ENCODE measurements around the gene AMIGO3. TPM values are rescaled to one million over a fixed set of nuclear protein-coding genes. Genes with fewer than 3 reads are reported as not detected.

Gene AMIGO3
- total RNA-seq, 1 donor from 2014 or later: not detected

- Histone ChIP-seq H4K20me1 (ENCODE audit: low read depth) (peaks cover 21% of the 10 kb centered on the region), H3K79me2 (ENCODE audit: low read depth) (peaks cover 24% of the 10 kb centered on the region), H3K4me1 (peaks cover 8% of the 10 kb centered on the region), H3K4me2 (no peak overlapping the region), H3K4me3 (no peak overlapping the region), H3K27ac (no peak overlapping the region), H3K9me3 (ENCODE audit: low read depth) (no peaks in the 10 kb centered on the region), H3K9ac (no peak overlapping the region), H3K27me3 (no peaks in the 10 kb centered on the region), H3K36me3 (no peaks in the 10 kb centered on the region), H2AFZ (replicated peaks) (no peak overlapping the region), H3F3A (ENCODE audit: low read depth) (peaks cover 17% of the 10 kb centered on the region)
- Mint-ChIP-seq H3K27ac (no peak overlapping the region), H3K36me3 (peaks cover 8% of the 10 kb centered on the region), H3K27me3 (ENCODE audit: insufficient read depth, low read depth) (peaks cover 4% of the 10 kb centered on the region), H3K4me1 (peaks cover 19% of the 10 kb centered on the region), H3K4me3 (peak overlapping the region; percentile 95), H3K9me3 (no peaks in the 10 kb centered on the region)
- no peak for DNase-seq (ENCODE audit: low spot score)
- TF ChIP-seq EZH2phosphoT487 (IDR thresholded peaks at IDR 0.05) (no peak), CTCF (IDR thresholded peaks at IDR 0.05) (no peak), EZH2 (IDR thresholded peaks at IDR 0.05) (no peak)
Observed at GRCh38 chr3:49675912-49676311, 43.6 kb downstream of the AMIGO3 start.

- Histone ChIP-seq H3F3A (ENCODE audit: low read depth) (peaks cover 17% of the 10 kb centered on the region), H3K36me3 (no peaks in the 10 kb centered on the region)
- no peak overlapping the region for H3K27ac Mint-ChIP-seq
Observed at GRCh38 chr3:49674497-49674983, 44.9 kb downstream of the AMIGO3 start.

GRCh38 chr3:49673715-49674496 lies 45.6 kb downstream of the AMIGO3 start, which contains the start of gene APEH:
APEH (plus strand) TSS chr3:49674351; CDS start chr3:49674402, 51 bp downstream.
- H3K36me3 ChIP-seq: no peaks in the 10 kb centered on the region
- TF ChIP-seq EZH2phosphoT487 (IDR thresholded peaks at IDR 0.05) (no peak), CTCF (IDR thresholded peaks at IDR 0.05) (no peak), EZH2 (IDR thresholded peaks at IDR 0.05) (no peak)
- peak within 1 kb of the TSS; percentile 54 for H2AFZ ChIP-seq (replicated peaks)

More at GRCh38 chr3:49674497-49674983, 44.9 kb downstream of the AMIGO3 start:
- Mint-ChIP-seq H3K4me3 (peak overlapping the region; percentile 95), H3K9me3 (no peaks in the 10 kb centered on the region), H3K27me3 (ENCODE audit: insufficient read depth, low read depth) (peaks cover 2% of the 10 kb centered on the region), H3K4me1 (peaks cover 19% of the 10 kb centered on the region), H3K36me3 (peaks cover 3% of the 10 kb centered on the region)
- peaks cover 24% of the 10 kb centered on the region for H3K79me2 ChIP-seq (ENCODE audit: low read depth)
- peak overlapping the region; percentile 46 for H3K9ac ChIP-seq
- H3K27ac ChIP-seq: no peak overlapping the region
- peaks cover 21% of the 10 kb centered on the region for H4K20me1 ChIP-seq (ENCODE audit: low read depth)
- TF ChIP-seq EZH2phosphoT487 (IDR thresholded peaks at IDR 0.05): no peak
- TF ChIP-seq EZH2 (IDR thresholded peaks at IDR 0.05): no peak
- no peak for TF ChIP-seq CTCF (IDR thresholded peaks at IDR 0.05)
- no peaks in the 10 kb centered on the region for H3K9me3 ChIP-seq (ENCODE audit: low read depth)
- no peak for DNase-seq (ENCODE audit: low spot score)
- H2AFZ ChIP-seq (replicated peaks): no peak overlapping the region
- no peaks in the 10 kb centered on the region for H3K27me3 ChIP-seq
- H3K4me1 ChIP-seq: peaks cover 8% of the 10 kb centered on the region
- H3K4me3 ChIP-seq: peak overlapping the region; percentile 81
- peak overlapping the region; percentile 94 for H3K4me2 ChIP-seq

More at GRCh38 chr3:49673715-49674496, 45.6 kb downstream of the AMIGO3 start, which contains the start of gene APEH:
- H3K27me3 ChIP-seq: no peaks in the 10 kb centered on the region
- H3K4me3 ChIP-seq: peak within 1 kb of the TSS; percentile 81
- Mint-ChIP-seq H3K36me3 (peaks cover 3% of the 10 kb centered on the region), H3K27me3 (ENCODE audit: insufficient read depth, low read depth) (peaks cover 2% of the 10 kb centered on the region), H3K4me3 (peak within 1 kb of the TSS; percentile 95), H3K9me3 (no peaks in the 10 kb centered on the region), H3K27ac (peak within 1 kb of the TSS; percentile 96), H3K4me1 (peaks cover 21% of the 10 kb centered on the region)
- peaks cover 21% of the 10 kb centered on the region for H4K20me1 ChIP-seq (ENCODE audit: low read depth)
- H3K4me2 ChIP-seq: peak within 1 kb of the TSS; percentile 94
- peak within 1 kb of the TSS; percentile 83 for H3K27ac ChIP-seq
- peaks cover 17% of the 10 kb centered on the region for H3F3A ChIP-seq (ENCODE audit: low read depth)
- no peaks in the 10 kb centered on the region for H3K9me3 ChIP-seq (ENCODE audit: low read depth)
- H3K4me1 ChIP-seq: peaks cover 8% of the 10 kb centered on the region
- peaks cover 24% of the 10 kb centered on the region for H3K79me2 ChIP-seq (ENCODE audit: low read depth)
- H3K9ac ChIP-seq: peak within 1 kb of the TSS; percentile 46
- peak; percentile 99 for DNase-seq (ENCODE audit: low spot score)

All from neural progenitor cell (in vitro differentiated cells).